Measurements from ENCODE around the gene CFAP161.

- TF ChIP-seq CTCF (IDR thresholded peaks at IDR 0.05) (no peak), POLR2A (IDR thresholded peaks at IDR 0.05) (no peak)
Observed at GRCh38 chr15:81184188-81184587, 50.1 kb downstream of the CFAP161 start.
